DOHH2 (cell line): ENCODE results near the gene CLDN15.

Experiments
- H3F3A ChIP-seq: fragments of 200-600 bp; sonication (generic), shearing (Covaris generic); 2 replicates; pipeline ENCODE4 v1.6.0; 2016; ENCODE audit warnings: antibody characterized with exemption, mild to moderate bottlenecking; ENCODE audit not compliant: control insufficient read depth, insufficient read depth
- H3K27ac ChIP-seq: fragments of 200-600 bp; sonication (generic); 2 replicates; pipeline ENCODE4 v1.5.1; 2014; ENCODE audit warnings: low read depth, mild to moderate bottlenecking, low read length, moderate library complexity
- H3K27me3 ChIP-seq: fragments of 200-600 bp; sonication (generic); 2 replicates; pipeline ENCODE4 v1.6.1; 2014; ENCODE audit warnings: mild to moderate bottlenecking, low read length, mixed read lengths; ENCODE audit not compliant: control insufficient read depth
- H3K36me3 ChIP-seq: fragments of 200-600 bp; sonication (generic); 2 replicates; pipeline ENCODE4 v1.6.1; 2014; ENCODE audit warnings: mild to moderate bottlenecking, low read length, moderate library complexity, mixed read lengths; ENCODE audit not compliant: control insufficient read depth
- H3K4me1 ChIP-seq: fragments of 200-600 bp; sonication (generic); 2 replicates; pipeline ENCODE4 v1.6.1; 2014; ENCODE audit warnings: mild to moderate bottlenecking, low read length, mixed read lengths; ENCODE audit not compliant: control insufficient read depth
- H3K4me2 ChIP-seq: fragments of 200-600 bp; sonication (generic); 2 replicates; pipeline ENCODE4 v1.6.0; 2014; ENCODE audit warnings: mild to moderate bottlenecking, low read length, moderate library complexity
- H3K4me3 ChIP-seq: fragments of 200-600 bp; sonication (generic); 2 replicates; pipeline ENCODE4 v1.5.1; 2014; ENCODE audit warnings: mild to moderate bottlenecking, low read length, mixed read lengths
- H3K79me2 ChIP-seq: fragments of 200-600 bp; sonication (generic); 2 replicates; pipeline ENCODE4 v1.6.1; 2014; ENCODE audit warnings: mild to moderate bottlenecking, low read length, mixed read lengths; ENCODE audit not compliant: control insufficient read depth
- H3K9me2 ChIP-seq: fragments of 200-600 bp; sonication (generic); replicated peaks from 2 replicates; pipeline ENCODE4 v1.6.1; 2014; ENCODE audit warnings: mild to moderate bottlenecking, low read length, mixed read lengths; ENCODE audit not compliant: control insufficient read depth
- H3K9me3 ChIP-seq: fragments of 200-600 bp; sonication (generic); 2 replicates; pipeline ENCODE4 v1.6.1; 2014; ENCODE audit warnings: antibody characterized with exemption, low read length, mixed read lengths; ENCODE audit not compliant: control insufficient read depth, insufficient read depth
- H4K20me1 ChIP-seq: fragments of 200-600 bp; sonication (generic); 2 replicates; pipeline ENCODE4 v1.6.0; 2014; ENCODE audit warnings: low read depth, mild to moderate bottlenecking, antibody characterized with exemption, low read length, moderate library complexity; ENCODE audit not compliant: control insufficient read depth, insufficient read depth
- CTCF ChIP-seq: fragments of 200-600 bp; sonication (generic); IDR thresholded peaks from one replicate; pipeline ENCODE4 v1.5.1; 2014; ENCODE audit warnings: antibody characterized with exemption, mild to moderate bottlenecking, low read depth, low read length; ENCODE audit not compliant: poor library complexity, severe bottlenecking
- EZH2phosphoT487 ChIP-seq: fragments of 200-600 bp; sonication (generic); IDR thresholded peaks from 2 replicates; pipeline ENCODE4 v1.6.1; 2017; ENCODE audit warnings: borderline replicate concordance, mild to moderate bottlenecking, antibody characterized with exemption, low read length, moderate library complexity, mixed read lengths

Gene CLDN15

DNA sequence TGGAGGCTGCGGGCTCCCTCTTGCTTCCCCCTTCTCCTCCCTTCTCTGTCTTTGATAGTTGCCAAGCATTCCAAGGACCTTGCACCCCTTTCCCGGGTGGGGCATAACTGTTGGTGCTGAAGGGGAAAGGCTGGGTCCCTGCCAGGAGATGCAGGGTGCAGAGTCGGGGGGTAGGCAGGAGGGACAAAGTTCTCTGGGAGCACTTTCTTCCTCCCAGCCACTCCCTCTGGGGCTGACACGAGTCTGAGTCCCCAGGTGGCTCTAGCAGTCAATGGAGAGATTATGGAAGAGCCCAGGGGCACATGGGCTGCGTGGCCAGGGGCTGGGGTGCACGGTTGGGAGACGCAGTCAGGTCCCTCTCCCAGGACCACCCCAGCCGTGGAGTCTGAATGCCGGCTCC lies 2.1 kb downstream of the CLDN15 start:
- Histone ChIP-seq H4K20me1 (0 out of 2 replicates have a peak, but pooled peaks cover 4% of the 10 kb centered on the region), H3K27ac (no peak overlapping the region), H3K36me3 (peaks cover 40% of the 10 kb centered on the region), H3K9me3 (no peaks in the 10 kb centered on the region), H3K4me1 (no peaks in the 10 kb centered on the region), H3K27me3 (no peaks in the 10 kb centered on the region), H3K79me2 (peaks cover under 1% of the 10 kb centered on the region; the same call in 1 of the 2 replicates), H3K4me2 (no peak overlapping the region), H3K4me3 (no peak overlapping the region), H3K9me2 (no peaks in the 10 kb centered on the region), H3F3A (no peaks in the 10 kb centered on the region)
- no peak for TF ChIP-seq CTCF
- no peak for TF ChIP-seq EZH2phosphoT487

DNA sequence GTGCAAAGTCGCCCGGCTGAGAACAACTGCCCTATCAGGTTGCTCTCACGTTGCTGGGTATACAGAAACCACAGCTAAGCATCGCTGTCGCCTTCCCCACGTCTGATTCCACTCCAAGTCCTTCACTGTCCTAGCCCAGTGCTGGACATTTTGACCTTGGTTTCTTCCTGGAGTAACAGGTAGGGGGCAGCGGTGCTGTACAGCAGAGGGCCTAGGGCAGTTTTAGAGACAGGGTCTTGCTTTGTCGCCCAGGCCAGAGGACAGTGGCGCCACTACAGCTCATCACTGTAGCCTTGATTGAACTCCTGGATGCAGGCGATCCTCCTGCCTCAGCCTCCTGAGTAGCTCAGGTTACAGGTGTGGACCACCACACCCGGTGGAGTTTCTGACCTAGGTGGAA lies 2.6 kb downstream of the CLDN15 start:
- Histone ChIP-seq H3K9me2 (no peaks in the 10 kb centered on the region), H3K4me1 (no peaks in the 10 kb centered on the region), H3K4me3 (no peak overlapping the region), H3K79me2 (no peaks in the 10 kb centered on the region), H3K27me3 (no peaks in the 10 kb centered on the region), H3K9me3 (no peaks in the 10 kb centered on the region), H3K27ac (no peak overlapping the region), H3K4me2 (no peak overlapping the region), H4K20me1 (0 out of 2 replicates have a peak, but pooled peaks cover 4% of the 10 kb centered on the region), H3K36me3 (peaks cover 35% of the 10 kb centered on the region), H3F3A (no peaks in the 10 kb centered on the region)
- TF ChIP-seq EZH2phosphoT487 (no peak), CTCF (peak; percentile 62)

DNA sequence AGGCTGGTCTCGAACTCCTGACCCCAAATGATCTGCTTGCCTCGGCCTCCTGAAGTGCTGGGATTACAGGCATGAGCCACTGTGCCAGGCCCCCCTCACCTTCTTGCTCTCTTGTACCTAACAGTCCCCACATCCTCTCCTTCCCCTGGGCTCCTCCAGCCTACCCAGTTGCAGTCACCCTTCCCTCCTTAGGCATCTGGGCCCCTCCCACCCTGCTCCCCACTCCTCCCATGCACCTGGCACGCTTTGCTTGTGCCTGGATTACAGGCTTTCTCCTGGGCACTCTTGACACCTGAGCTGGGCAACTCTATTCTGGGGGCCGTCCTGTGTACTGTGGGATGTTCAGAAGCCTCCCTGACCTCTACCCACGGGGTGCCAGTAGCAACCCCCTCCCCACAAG lies 3.0 kb downstream of the CLDN15 start:
- H4K20me1 ChIP-seq: 0 out of 2 replicates have a peak, but pooled peaks cover 4% of the 10 kb centered on the region
- H3K4me1 ChIP-seq: no peaks in the 10 kb centered on the region
- no peak overlapping the region for H3K4me2 ChIP-seq
- TF ChIP-seq CTCF: no peak
- TF ChIP-seq EZH2phosphoT487: no peak
- H3K27me3 ChIP-seq: no peaks in the 10 kb centered on the region
- no peaks in the 10 kb centered on the region for H3F3A ChIP-seq
- no peak overlapping the region for H3K27ac ChIP-seq
- H3K36me3 ChIP-seq: peaks cover 31% of the 10 kb centered on the region
- no peak overlapping the region for H3K4me3 ChIP-seq
- no peaks in the 10 kb centered on the region for H3K79me2 ChIP-seq
- no peaks in the 10 kb centered on the region for H3K9me3 ChIP-seq
- no peaks in the 10 kb centered on the region for H3K9me2 ChIP-seq
